Mesenchymal stem cell (in vitro differentiated cells and primary cell): ENCODE results near the gene BMAL1.

Experiments
- DNase-seq: peaks from one replicate; pipeline ENCODE4 v3.0.0-alpha.2; 2013
- H2AFZ ChIP-seq: one replicate; pipeline ENCODE4 v1.6.1; 2013; ENCODE audit warnings: low read depth, mild to moderate bottlenecking, control low read depth, inconsistent platforms, low read length, moderate library complexity
- H2AK5ac ChIP-seq: 2 replicates; pipeline ENCODE4 v1.6.1; 2013; ENCODE audit warnings: low read length, moderate library complexity, mild to moderate bottlenecking, inconsistent platforms; ENCODE audit not compliant: severe bottlenecking
- H2BK120ac ChIP-seq: one replicate; pipeline ENCODE4 v1.6.1; 2013; ENCODE audit warnings: low read depth, mild to moderate bottlenecking, inconsistent platforms, low read length, moderate library complexity
- H2BK12ac ChIP-seq, 2 experiments: one replicate each; pipeline ENCODE4 v1.6.1; 2013; ENCODE audit warnings: inconsistent platforms in 2 of 2, low read length in 2 of 2, mild to moderate bottlenecking in 2 of 2, moderate library complexity in 2 of 2, control low read depth in 1 of 2
- H2BK15ac ChIP-seq: one replicate; pipeline ENCODE4 v1.6.1; 2013; ENCODE audit warnings: mild to moderate bottlenecking, low read depth, inconsistent platforms; ENCODE audit not compliant: poor library complexity, severe bottlenecking
- H2BK5ac ChIP-seq: 2 replicates; pipeline ENCODE4 v1.6.1; 2013; ENCODE audit warnings: low read depth, mild to moderate bottlenecking, low read length, control low read depth, inconsistent platforms; ENCODE audit not compliant: poor library complexity, severe bottlenecking
- H3K14ac ChIP-seq, 2 experiments: one replicate each; pipeline ENCODE4 v1.6.1; 2013; ENCODE audit warnings: inconsistent platforms in 2 of 2, low read length in 2 of 2, control low read depth in 1 of 2, mild to moderate bottlenecking in 1 of 2, moderate library complexity in 1 of 2
- H3K18ac ChIP-seq, 2 experiments: one replicate each; pipeline ENCODE4 v1.6.1; 2013; ENCODE audit warnings: inconsistent platforms in 2 of 2, low read length in 2 of 2, control low read depth in 1 of 2, low read depth in 1 of 2, mild to moderate bottlenecking in 1 of 2
- H3K23ac ChIP-seq, 2 experiments: one replicate each; pipeline ENCODE4 v1.6.1; 2013; ENCODE audit warnings: inconsistent platforms in 2 of 2, low read length in 2 of 2, mild to moderate bottlenecking in 2 of 2, moderate library complexity in 2 of 2, control low read depth in 1 of 2
- H3K27ac ChIP-seq: 2 replicates; pipeline ENCODE4 v1.5.1; 2013; ENCODE audit warnings: mild to moderate bottlenecking, moderate library complexity, low read length, control low read depth, inconsistent platforms; ENCODE audit not compliant: poor library complexity, severe bottlenecking
- H3K27me3 ChIP-seq, 2 experiments: 2 replicates each; pipeline versions ENCODE4 v1.6.1 to v1.7.0; 2013; ENCODE audit warnings: low read length in 2 of 2, mild to moderate bottlenecking in 2 of 2, moderate library complexity in 2 of 2, control low read depth in 1 of 2, inconsistent platforms in 1 of 2; ENCODE audit not compliant: control insufficient read depth in 1 of 2, insufficient read depth in 1 of 2
- H3K36me3 ChIP-seq, 2 experiments: 2 replicates each; pipeline versions ENCODE4 v1.6.1 to v1.7.0; 2013; ENCODE audit warnings: low read length in 2 of 2, control low read depth in 1 of 2, inconsistent platforms in 1 of 2, low read depth in 1 of 2, mild to moderate bottlenecking in 1 of 2; ENCODE audit not compliant: insufficient read depth in 2 of 2, control insufficient read depth in 1 of 2
- H3K4ac ChIP-seq, 2 experiments: one replicate each; pipeline ENCODE4 v1.6.1; 2013; ENCODE audit warnings: inconsistent platforms in 2 of 2, low read length in 2 of 2, mild to moderate bottlenecking in 2 of 2, moderate library complexity in 2 of 2, control low read depth in 1 of 2, low read depth in 1 of 2
- H3K4me1 ChIP-seq: 2 replicates; pipeline ENCODE4 v1.6.1; 2013; ENCODE audit warnings: low read depth, low read length, control low read depth; ENCODE audit not compliant: control insufficient read depth, insufficient read depth
- H3K4me2 ChIP-seq: 2 replicates; pipeline ENCODE4 v1.6.1; 2013; ENCODE audit warnings: low read length, mild to moderate bottlenecking, inconsistent platforms; ENCODE audit not compliant: poor library complexity, severe bottlenecking
- H3K4me3 ChIP-seq, 2 experiments: 2 replicates each; pipeline versions ENCODE4 v1.5.1 to v1.7.0; 2013; ENCODE audit warnings: low read length in 2 of 2, mild to moderate bottlenecking in 2 of 2, control low read depth in 1 of 2, low read depth in 1 of 2; ENCODE audit not compliant: insufficient read depth in 1 of 2
- H3K79me1 ChIP-seq: replicated peaks from 2 replicates; pipeline ENCODE4 v1.6.1; 2013; ENCODE audit warnings: mild to moderate bottlenecking, control low read depth, low read length, inconsistent platforms; ENCODE audit not compliant: poor library complexity, severe bottlenecking
- H3K9ac ChIP-seq: 2 replicates; pipeline ENCODE4 v1.7.0; 2013; ENCODE audit warnings: mild to moderate bottlenecking, low read length, moderate library complexity
- H3K9me3 ChIP-seq: 2 replicates; pipeline ENCODE4 v1.7.0; 2013; ENCODE audit warnings: mild to moderate bottlenecking, low read length; ENCODE audit not compliant: control insufficient read depth
- H4K8ac ChIP-seq: one replicate; pipeline ENCODE4 v1.6.1; 2013; ENCODE audit warnings: inconsistent platforms, mild to moderate bottlenecking, low read length, moderate library complexity
- H4K91ac ChIP-seq: one replicate; pipeline ENCODE4 v1.6.1; 2013; ENCODE audit warnings: mild to moderate bottlenecking, low read length, inconsistent platforms
- WGBS: methylation state at CpG from one replicate; pipeline ENCODE4 v1.1.7; 2013; ENCODE audit warnings: mixed read lengths; 5-methylcytosine and 5-hydroxymethylcytosine counted together

Gene BMAL1

GRCh38 chr11:13384908-13385640 lies 107.5 kb downstream of the BMAL1 start:
- Histone ChIP-seq H4K8ac (no peak overlapping the region), H3K4me2 (no peak overlapping the region), H3K18ac (no peak overlapping the region), H3K14ac (no peak overlapping the region), H3K79me1 (peaks cover 6% of the 10 kb centered on the region), H3K4me3 (no peak overlapping the region), H2AK5ac (no peak overlapping the region), H2BK15ac (no peak overlapping the region), H3K4me1 (no peaks in the 10 kb centered on the region), H3K36me3 (peaks cover 19 to 91% of the 10 kb centered on the region in 2 experiments), H3K9me3 (no peaks in the 10 kb centered on the region), H4K91ac (no peak overlapping the region), H2BK120ac (no peak overlapping the region), H2BK5ac (no peak overlapping the region), H3K27ac (no peak overlapping the region), H3K9ac (peak overlapping the region; percentile 22), H2AFZ (no peak overlapping the region), H3K4ac (no peak overlapping the region), H3K23ac (no peak overlapping the region), H2BK12ac (no peak overlapping the region), H3K27me3 (no peaks in the 10 kb centered on the region)
- 0% methylated on average over 2 of the region's 4 CpGs for WGBS
- peak; percentile 56 for DNase-seq

- no peak overlapping the region for H2BK12ac ChIP-seq
- no peak overlapping the region for H3K9ac ChIP-seq
- no peak overlapping the region for H3K18ac ChIP-seq
- no peak overlapping the region for H2AK5ac ChIP-seq
- H2BK15ac ChIP-seq, result no peak overlapping the region
- H3K4me1 ChIP-seq, result no peaks in the 10 kb centered on the region
- H3K4me3 ChIP-seq, result no peak overlapping the region
- H2AFZ ChIP-seq, result no peak overlapping the region
- no peak overlapping the region for H3K27ac ChIP-seq
- H4K91ac ChIP-seq, result no peak overlapping the region
- H3K14ac ChIP-seq, result no peak overlapping the region
- no peak for DNase-seq
- no peak overlapping the region for H3K4me2 ChIP-seq
- no peak overlapping the region for H3K4ac ChIP-seq
- H4K8ac ChIP-seq, result no peak overlapping the region
- peaks cover 13 to 90% of the 10 kb centered on the region in 2 experiments for H3K36me3 ChIP-seq
- 90% methylated on average over 2 of the region's 2 CpGs for WGBS
- H2BK5ac ChIP-seq, result no peak overlapping the region
- no peak overlapping the region for H3K23ac ChIP-seq
- no peak overlapping the region for H2BK120ac ChIP-seq
- no peaks in the 10 kb centered on the region for H3K9me3 ChIP-seq
- peaks cover 7% of the 10 kb centered on the region for H3K79me1 ChIP-seq
- no peaks in the 10 kb centered on the region for H3K27me3 ChIP-seq
Observed at GRCh38 chr11:13386567-13386966, 109.0 kb downstream of the BMAL1 start.

- Histone ChIP-seq H2AFZ (no peak overlapping the region), H3K4me3 (no peak overlapping the region), H3K4ac (no peak overlapping the region), H3K36me3 (peaks cover 9 to 80% of the 10 kb centered on the region in 2 experiments), H3K27me3 (no peaks in the 10 kb centered on the region), H2AK5ac (no peak overlapping the region), H3K14ac (no peak overlapping the region), H3K9ac (no peak overlapping the region), H3K27ac (no peak overlapping the region), H2BK12ac (no peak overlapping the region), H3K18ac (no peak overlapping the region), H3K4me2 (no peak overlapping the region), H3K4me1 (no peaks in the 10 kb centered on the region), H2BK5ac (no peak overlapping the region), H3K9me3 (no peaks in the 10 kb centered on the region), H4K8ac (no peak overlapping the region), H3K23ac (no peak overlapping the region), H2BK15ac (no peak overlapping the region), H2BK120ac (no peak overlapping the region), H3K79me1 (peaks cover 9% of the 10 kb centered on the region), H4K91ac (no peak overlapping the region)
- DNase-seq, result no peak
- WGBS, result 83% methylated on average over 2 of the region's 5 CpGs
Observed at GRCh38 chr11:13388741-13389140, 111.2 kb downstream of the BMAL1 start.

GRCh38 chr11:13391217-13391616 lies 113.6 kb downstream of the BMAL1 start:
- H3K23ac ChIP-seq, result no peak overlapping the region
- H3K4me1 ChIP-seq, result no peaks in the 10 kb centered on the region
- H2AFZ ChIP-seq, result no peak overlapping the region
- no peaks in the 10 kb centered on the region for H3K27me3 ChIP-seq
- H2BK120ac ChIP-seq, result no peak overlapping the region
- no peak overlapping the region for H3K9ac ChIP-seq
- no peak overlapping the region for H2BK12ac ChIP-seq
- H2BK5ac ChIP-seq, result no peak overlapping the region
- no peak overlapping the region for H4K8ac ChIP-seq
- WGBS, result 95% methylated on average over 1 of the region's 1 CpG
- H4K91ac ChIP-seq, result no peak overlapping the region
- no peak overlapping the region for H3K4ac ChIP-seq
- no peak overlapping the region for H3K27ac ChIP-seq
- H3K4me3 ChIP-seq, result no peak overlapping the region
- H2AK5ac ChIP-seq, result no peak overlapping the region
- DNase-seq, result no peak
- H3K18ac ChIP-seq, result no peak overlapping the region
- H3K4me2 ChIP-seq, result no peak overlapping the region
- no peak overlapping the region for H2BK15ac ChIP-seq
- peaks cover 10% of the 10 kb centered on the region for H3K79me1 ChIP-seq
- H3K36me3 ChIP-seq, result peaks cover 9 to 61% of the 10 kb centered on the region in 2 experiments
- no peak overlapping the region for H3K14ac ChIP-seq
- H3K9me3 ChIP-seq, result no peaks in the 10 kb centered on the region
